MM.1S (cell line): ENCODE measurements around the gene ARHGEF10L.

Source experiments
- DNase-seq: peaks from one replicate; pipeline ENCODE4 v3.0.0-alpha.2; 2015
- H2AFZ ChIP-seq: fragments of 300-600 bp; sonication (generic); 2 replicates; pipeline ENCODE4 v1.6.0; 2016; ENCODE audit warnings: antibody characterized with exemption, low read length
- H3F3A ChIP-seq: fragments of 300-600 bp; sonication (generic); 2 replicates; pipeline ENCODE4 v1.6.1; 2016; ENCODE audit warnings: mild to moderate bottlenecking, antibody characterized with exemption, low read length, moderate library complexity, mixed read lengths; ENCODE audit not compliant: insufficient read depth
- H3K27ac ChIP-seq: fragments of 300-600 bp; sonication (generic); 2 replicates; pipeline ENCODE4 v1.5.1; 2016; ENCODE audit warnings: mild to moderate bottlenecking, low read length
- H3K27me3 ChIP-seq: fragments of 300-600 bp; sonication (generic); replicated peaks from 2 replicates; pipeline ENCODE4 v1.6.0; 2016; ENCODE audit warnings: low read length; ENCODE audit not compliant: insufficient read depth
- H3K36me3 ChIP-seq: fragments of 300-600 bp; sonication (generic); replicated peaks from 2 replicates; pipeline ENCODE4 v1.6.1; 2016; ENCODE audit warnings: mild to moderate bottlenecking, low read length, mixed read lengths; ENCODE audit not compliant: insufficient read depth
- H3K4me1 ChIP-seq: fragments of 300-600 bp; sonication (generic); 2 replicates; pipeline ENCODE4 v1.6.1; 2016; ENCODE audit warnings: low read length, mixed read lengths
- H3K4me2 ChIP-seq: fragments of 300-600 bp; sonication (generic); 2 replicates; pipeline ENCODE4 v1.6.0; 2016; ENCODE audit warnings: low read depth, low read length
- H3K4me3 ChIP-seq: fragments of 300-600 bp; sonication (generic); 2 replicates; pipeline ENCODE4 v1.5.1; 2016; ENCODE audit warnings: low read length, mixed read lengths
- H3K79me2 ChIP-seq: fragments of 300-600 bp; sonication (generic); 2 replicates; pipeline ENCODE4 v1.6.1; 2016; ENCODE audit warnings: mixed run types, low read length, mixed read lengths
- H3K9ac ChIP-seq: fragments of 300-600 bp; sonication (generic); 2 replicates; pipeline ENCODE4 v1.6.1; 2016; ENCODE audit warnings: low read length, mixed read lengths
- H3K9me2 ChIP-seq: fragments of 300-600 bp; sonication (generic); replicated peaks from 2 replicates; pipeline ENCODE4 v1.6.1; 2016; ENCODE audit warnings: mild to moderate bottlenecking, low read length, mixed read lengths; ENCODE audit not compliant: insufficient read depth
- H3K9me3 ChIP-seq: fragments of 300-600 bp; sonication (generic); replicated peaks from 2 replicates; pipeline ENCODE4 v1.6.1; 2016; ENCODE audit warnings: mild to moderate bottlenecking, low read length, mixed read lengths; ENCODE audit not compliant: insufficient read depth
- H4K20me1 ChIP-seq: fragments of 300-600 bp; sonication (generic); 2 replicates; pipeline ENCODE4 v1.6.1; 2016; ENCODE audit warnings: mild to moderate bottlenecking, low read length, moderate library complexity, mixed read lengths; ENCODE audit not compliant: insufficient read depth
- CTCF ChIP-seq: fragments of 300-600 bp; sonication (generic); IDR thresholded peaks from 2 replicates; pipeline ENCODE4 v1.5.1; 2016; ENCODE audit warnings: antibody characterized with exemption, low read length, mixed read lengths
- EZH2 ChIP-seq: fragments of 300-600 bp; sonication (generic); optimal IDR thresholded peaks from 2 replicates; pipeline ENCODE3; 2017; ENCODE audit warnings: low read depth, mild to moderate bottlenecking, antibody characterized with exemption, low read length, mixed read lengths
- EZH2phosphoT487 ChIP-seq: fragments of 300-600 bp; sonication (generic); IDR thresholded peaks from 2 replicates; pipeline ENCODE4 v1.6.1; 2018; ENCODE audit warnings: antibody characterized with exemption, low read length

The ARHGEF10L gene

GRCh38 chr1:17689011-17689410, 149.5 kb downstream of the ARHGEF10L start:
- no peak overlapping the region for H3K27ac ChIP-seq
- H4K20me1 ChIP-seq = no peaks in the 10 kb centered on the region
- no peak for TF ChIP-seq CTCF
- no peaks in the 10 kb centered on the region for H3F3A ChIP-seq
- H2AFZ ChIP-seq = no peak overlapping the region
- no peak overlapping the region for H3K4me2 ChIP-seq
- H3K79me2 ChIP-seq = no peaks in the 10 kb centered on the region
- no peaks in the 10 kb centered on the region for H3K9me2 ChIP-seq
- H3K4me3 ChIP-seq = no peak overlapping the region
- no peaks in the 10 kb centered on the region for H3K36me3 ChIP-seq
- DNase-seq = no peak
- H3K9me3 ChIP-seq = no peaks in the 10 kb centered on the region
- H3K4me1 ChIP-seq = no peaks in the 10 kb centered on the region
- no peak overlapping the region for H3K9ac ChIP-seq
- peaks cover 91% of the 10 kb centered on the region for H3K27me3 ChIP-seq

- TF ChIP-seq EZH2phosphoT487 = no peak
- no peak for TF ChIP-seq CTCF
- TF ChIP-seq EZH2 = no peak
- H3K9me3 ChIP-seq = no peaks in the 10 kb centered on the region
- no peaks in the 10 kb centered on the region for H3K9me2 ChIP-seq
- no peak overlapping the region for H3K4me3 ChIP-seq
- H3F3A ChIP-seq = no peaks in the 10 kb centered on the region
- peak overlapping the region; percentile 24; the same call in 1 of the 2 replicates for H3K4me2 ChIP-seq
- no peaks in the 10 kb centered on the region for H4K20me1 ChIP-seq
- no peaks in the 10 kb centered on the region for H3K36me3 ChIP-seq
- H3K79me2 ChIP-seq = no peaks in the 10 kb centered on the region
- no peak for DNase-seq
- no peak overlapping the region for H2AFZ ChIP-seq
- no peaks in the 10 kb centered on the region for H3K4me1 ChIP-seq
- H3K27me3 ChIP-seq = peaks cover 88% of the 10 kb centered on the region
- H3K27ac ChIP-seq = no peak overlapping the region
- H3K9ac ChIP-seq = no peak overlapping the region
Observed at GRCh38 chr1:17690906-17691634, 151.6 kb downstream of the ARHGEF10L start.

- H3K9me2 ChIP-seq = no peaks in the 10 kb centered on the region
- H3K79me2 ChIP-seq = no peaks in the 10 kb centered on the region
- TF ChIP-seq CTCF (no peak), EZH2phosphoT487 (no peak), EZH2 (no peak)
- H3K9me3 ChIP-seq = no peaks in the 10 kb centered on the region
- H3K4me3 ChIP-seq = no peak overlapping the region
- H3K27ac ChIP-seq = no peak overlapping the region
- no peak overlapping the region for H3K9ac ChIP-seq
- no peaks in the 10 kb centered on the region for H3F3A ChIP-seq
- H3K27me3 ChIP-seq = peaks cover 89% of the 10 kb centered on the region
- H3K4me2 ChIP-seq = no peak overlapping the region
- no peaks in the 10 kb centered on the region for H3K4me1 ChIP-seq
- H3K36me3 ChIP-seq = no peaks in the 10 kb centered on the region
- DNase-seq = no peak
- no peak overlapping the region for H2AFZ ChIP-seq
- no peaks in the 10 kb centered on the region for H4K20me1 ChIP-seq
Observed at GRCh38 chr1:17692645-17693044, 153.1 kb downstream of the ARHGEF10L start.
